WTC11 (cell line): ENCODE results near the gene ZDHHC11B. TPM values are rescaled to one million over a fixed set of nuclear protein-coding genes. Genes with fewer than 3 reads are reported as not detected.
"Not testable (repeated sequence)": the region's sequence is repeated elsewhere in the genome, so short reads cannot be mapped to it uniquely, and the experiment has no call there.

Source experiments
- ATAC-seq: fragments of 200-7000 bp; cut with Tn5 transposase; 2 replicates; pipeline ENCODE4 v1.10.0; 2021; ENCODE audit warnings: mild to moderate bottlenecking, moderate library complexity
- CTCF ChIA-PET: fragments of 300-600 bp; sonication (Branson Sonifier 250); formaldehyde crosslinking; loops from one replicate; lab custom pipeline; 2021; ENCODE audit warnings: antibody characterized with exemption; lab: Charles Lee
- POLR2A ChIA-PET: fragments of 350-600 bp; sonication (Branson Sonifier 250); formaldehyde crosslinking; loops from one replicate; lab custom pipeline; 2021; ENCODE audit warnings: antibody characterized with exemption; lab: Charles Lee
- DNase-seq: peaks from one replicate; pipeline ENCODE4 v3.0.0; 2021; ENCODE audit warnings: low spot score
- H3K27ac Mint-ChIP-seq: 2 replicates; pipeline ENCODE4 v1.8.0; 2021; ENCODE audit warnings: mixed read lengths
- H3K27me3 Mint-ChIP-seq: 2 replicates; pipeline ENCODE4 v1.8.0; 2021; ENCODE audit warnings: low read depth, mild to moderate bottlenecking, moderate library complexity, mixed read lengths
- H3K36me3 Mint-ChIP-seq: 2 replicates; pipeline ENCODE4 v1.8.0; 2021; ENCODE audit warnings: mixed read lengths
- H3K4me1 Mint-ChIP-seq: 2 replicates; pipeline ENCODE4 v1.8.0; 2022; ENCODE audit warnings: mixed read lengths
- H3K4me3 Mint-ChIP-seq: 2 replicates; pipeline ENCODE4 v1.8.0; 2021; ENCODE audit warnings: mild to moderate bottlenecking, moderate library complexity, mixed read lengths
- H3K9me3 Mint-ChIP-seq: 2 replicates; pipeline ENCODE4 v1.8.0; 2021; ENCODE audit warnings: mixed read lengths
- ATF1 ChIP-seq: sonication (generic); formaldehyde crosslinking; IDR thresholded peaks from 2 replicates; pipeline ENCODE4 v1.8.1; 2023; ENCODE audit warnings: mild to moderate bottlenecking, moderate library complexity, missing genetic modification reagents
- E2F1 ChIP-seq: sonication (generic); formaldehyde crosslinking; IDR thresholded peaks from 2 replicates; pipeline ENCODE4 v1.8.0; 2022; ENCODE audit warnings: mild to moderate bottlenecking, missing genetic modification reagents
- E2F4 ChIP-seq: sonication (generic); formaldehyde crosslinking; IDR thresholded peaks from 2 replicates; pipeline ENCODE4 v1.8.1; 2022; ENCODE audit warnings: low read depth, mild to moderate bottlenecking, moderate library complexity, missing genetic modification reagents, borderline replicate concordance
- ELF4 ChIP-seq: sonication (generic); formaldehyde crosslinking; IDR thresholded peaks from 2 replicates; pipeline ENCODE4 v1.8.1; 2022; ENCODE audit warnings: low read depth, mild to moderate bottlenecking, moderate library complexity, missing genetic modification reagents
- HMGA2 ChIP-seq: fragments of 250-450 bp; sonication (Bioruptor Pico); IDR thresholded peaks from 2 replicates; pipeline ENCODE4 v1.4.0; 2021; ENCODE audit warnings: mild to moderate bottlenecking, moderate library complexity
- IRF2 ChIP-seq: sonication (generic); formaldehyde crosslinking; IDR thresholded peaks from 2 replicates; pipeline ENCODE4 v1.8.0; 2022; ENCODE audit warnings: low read depth, missing genetic modification reagents, borderline replicate concordance
- NR2C2 ChIP-seq: sonication (generic); formaldehyde crosslinking; IDR thresholded peaks from 2 replicates; pipeline ENCODE4 v1.8.0; 2022; ENCODE audit warnings: mild to moderate bottlenecking, missing genetic modification reagents
- NR3C1 ChIP-seq: sonication (generic); formaldehyde crosslinking; conservative IDR thresholded peaks from 2 replicates; pipeline ENCODE4 v1.8.1; 2023; ENCODE audit warnings: low read depth, mild to moderate bottlenecking, missing genetic modification reagents
- OVOL2 ChIP-seq: fragments of 250-450 bp; sonication (Bioruptor Pico); IDR thresholded peaks from 2 replicates; pipeline ENCODE4 v1.9.0; 2021; ENCODE audit warnings: mild to moderate bottlenecking, borderline replicate concordance
- RORB ChIP-seq: fragments of 250-450 bp; sonication (Bioruptor Pico); IDR thresholded peaks from 2 replicates; pipeline ENCODE4 v1.9.0; 2021; ENCODE audit warnings: mild to moderate bottlenecking
- SMAD3 ChIP-seq: sonication (generic); formaldehyde crosslinking; IDR thresholded peaks from 2 replicates; pipeline ENCODE4 v1.8.0; 2022; ENCODE audit warnings: missing genetic modification reagents, mild to moderate bottlenecking, borderline replicate concordance
- TCF7 ChIP-seq: sonication (generic); formaldehyde crosslinking; IDR thresholded peaks from 2 replicates; pipeline ENCODE4 v1.8.0; 2022; ENCODE audit warnings: mild to moderate bottlenecking, low read depth, missing genetic modification reagents, moderate library complexity
- TEAD4 ChIP-seq: sonication (generic); formaldehyde crosslinking; IDR thresholded peaks from 2 replicates; pipeline ENCODE4 v1.8.0; 2022; ENCODE audit warnings: mild to moderate bottlenecking, missing genetic modification reagents
- TP53 ChIP-seq: sonication (generic); formaldehyde crosslinking; IDR thresholded peaks from 2 replicates; pipeline ENCODE4 v1.8.1; 2023; ENCODE audit warnings: mild to moderate bottlenecking, missing genetic modification reagents
- ZNF121 ChIP-seq: sonication (generic); formaldehyde crosslinking; IDR thresholded peaks from 2 replicates; pipeline ENCODE4 v1.8.0; 2023; ENCODE audit warnings: missing genetic modification reagents
- ZNF512 ChIP-seq: sonication (generic); formaldehyde crosslinking; IDR thresholded peaks from 2 replicates; pipeline ENCODE4 v1.8.1; 2022; ENCODE audit warnings: missing genetic modification reagents, borderline replicate concordance
- total RNA-seq: library from RNA; stranded (reverse); gene quantifications from 3 replicates; pipeline ENCODE4 v1.2.3, GENCODE V29; 2021
- TF ChIP-seq, protein P1 (sequence below): fragments of 250-450 bp; sonication (Bioruptor Pico); IDR thresholded peaks from 2 replicates; pipeline ENCODE4 v1.9.0; 2021; ENCODE audit warnings: mild to moderate bottlenecking
- TF ChIP-seq, protein P2 (sequence below): sonication (generic); formaldehyde crosslinking; IDR thresholded peaks from 2 replicates; pipeline ENCODE4 v1.8.1; 2023; ENCODE audit warnings: mild to moderate bottlenecking, missing genetic modification reagents, borderline replicate concordance
- TF ChIP-seq, protein P3 (sequence below): sonication (generic); formaldehyde crosslinking; conservative IDR thresholded peaks from 2 replicates; pipeline ENCODE4 v1.8.1; 2022; ENCODE audit warnings: mild to moderate bottlenecking, missing genetic modification reagents
- TF ChIP-seq, protein P4 (sequence below): sonication (generic); formaldehyde crosslinking; IDR thresholded peaks from 2 replicates; pipeline ENCODE4 v1.8.0; 2023; ENCODE audit warnings: missing genetic modification reagents

ZDHHC11B gene
- total RNA-seq, 1 experiment from 2014 or later, result 2.3 TPM

DNA sequence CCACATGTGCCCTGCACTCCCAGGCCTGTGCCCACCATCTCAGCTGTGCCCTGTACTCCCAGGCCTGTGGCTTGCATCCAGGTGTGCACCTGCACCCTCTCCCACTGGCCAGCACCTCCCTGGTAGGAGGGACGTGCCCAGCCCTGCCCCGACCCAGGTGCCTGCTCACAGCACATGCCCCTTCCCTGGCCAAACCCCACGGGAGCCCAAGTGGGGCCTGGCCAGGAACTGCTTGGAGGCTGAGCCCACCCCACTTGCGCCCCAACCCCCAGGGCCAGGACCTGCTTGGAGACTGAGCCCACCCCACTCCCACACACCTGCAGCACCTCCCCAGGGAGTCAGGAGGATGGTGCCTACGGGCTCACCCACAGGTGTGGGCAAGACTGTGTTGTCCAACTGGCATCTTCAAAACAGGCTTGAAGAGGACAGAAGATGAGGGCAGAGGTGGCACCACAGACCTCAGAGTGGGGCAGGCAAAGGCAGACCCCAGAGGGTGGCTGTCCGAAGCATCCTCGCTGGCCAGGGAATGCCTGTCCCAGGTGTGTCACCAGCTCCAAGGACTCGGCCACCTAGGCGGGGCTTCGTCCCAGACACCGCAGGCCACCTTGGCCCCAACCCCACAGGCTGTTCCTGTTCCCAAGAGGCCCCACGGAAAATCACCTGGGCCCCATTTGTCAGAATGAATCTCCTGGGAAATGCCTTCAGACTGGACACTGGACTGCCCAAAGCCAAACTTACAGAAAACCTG, 10.8 kb downstream of the ZDHHC11B start:
- Mint-ChIP-seq H3K4me1 (0 out of 2 replicates have a peak, but pooled peaks cover 2% of the 10 kb centered on the region), H3K9me3 (peaks cover 5% of the 10 kb centered on the region), H3K27me3 (peaks cover 4% of the 10 kb centered on the region), H3K4me3 (no peak overlapping the region), H3K36me3 (no peaks in the 10 kb centered on the region), H3K27ac (no peak overlapping the region)
- POLR2A ChIA-PET, result no interaction called here
- ATAC-seq (no peak), DNase-seq (no peak)
- CTCF ChIA-PET, result interaction anchor here (1.4 kb wide), 1 partner anchor 16 kb away, joined by 3 read pairs; no protein-coding TSS in a partner anchor
- TF ChIP-seq E2F4 (CRISPR knock-in tag) (no peak), ATF1 (no peak), TCF7 (CRISPR knock-in tag) (no peak), OVOL2 (CRISPR knock-in tag) (no peak), E2F1 (CRISPR knock-in tag) (no peak), NR2C2 (CRISPR knock-in tag) (no peak), HMGA2 (no peak), RORB (CRISPR knock-in tag) (no peak), IRF2 (CRISPR knock-in tag) (no peak), NR3C1 (CRISPR knock-in tag) (no peak), TEAD4 (CRISPR knock-in tag) (no peak), SMAD3 (CRISPR knock-in tag) (no peak), TP53 (CRISPR knock-in tag) (no peak), ELF4 (CRISPR knock-in tag) (no peak), ZNF512 (CRISPR knock-in tag) (no peak), ZNF121 (CRISPR knock-in tag) (no peak)
- TF ChIP-seq, protein P1, sequence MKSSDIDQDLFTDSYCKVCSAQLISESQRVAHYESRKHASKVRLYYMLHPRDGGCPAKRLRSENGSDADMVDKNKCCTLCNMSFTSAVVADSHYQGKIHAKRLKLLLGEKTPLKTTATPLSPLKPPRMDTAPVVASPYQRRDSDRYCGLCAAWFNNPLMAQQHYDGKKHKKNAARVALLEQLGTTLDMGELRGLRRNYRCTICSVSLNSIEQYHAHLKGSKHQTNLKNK (CRISPR knock-in tag), result no peak
- TF ChIP-seq, protein P2, sequence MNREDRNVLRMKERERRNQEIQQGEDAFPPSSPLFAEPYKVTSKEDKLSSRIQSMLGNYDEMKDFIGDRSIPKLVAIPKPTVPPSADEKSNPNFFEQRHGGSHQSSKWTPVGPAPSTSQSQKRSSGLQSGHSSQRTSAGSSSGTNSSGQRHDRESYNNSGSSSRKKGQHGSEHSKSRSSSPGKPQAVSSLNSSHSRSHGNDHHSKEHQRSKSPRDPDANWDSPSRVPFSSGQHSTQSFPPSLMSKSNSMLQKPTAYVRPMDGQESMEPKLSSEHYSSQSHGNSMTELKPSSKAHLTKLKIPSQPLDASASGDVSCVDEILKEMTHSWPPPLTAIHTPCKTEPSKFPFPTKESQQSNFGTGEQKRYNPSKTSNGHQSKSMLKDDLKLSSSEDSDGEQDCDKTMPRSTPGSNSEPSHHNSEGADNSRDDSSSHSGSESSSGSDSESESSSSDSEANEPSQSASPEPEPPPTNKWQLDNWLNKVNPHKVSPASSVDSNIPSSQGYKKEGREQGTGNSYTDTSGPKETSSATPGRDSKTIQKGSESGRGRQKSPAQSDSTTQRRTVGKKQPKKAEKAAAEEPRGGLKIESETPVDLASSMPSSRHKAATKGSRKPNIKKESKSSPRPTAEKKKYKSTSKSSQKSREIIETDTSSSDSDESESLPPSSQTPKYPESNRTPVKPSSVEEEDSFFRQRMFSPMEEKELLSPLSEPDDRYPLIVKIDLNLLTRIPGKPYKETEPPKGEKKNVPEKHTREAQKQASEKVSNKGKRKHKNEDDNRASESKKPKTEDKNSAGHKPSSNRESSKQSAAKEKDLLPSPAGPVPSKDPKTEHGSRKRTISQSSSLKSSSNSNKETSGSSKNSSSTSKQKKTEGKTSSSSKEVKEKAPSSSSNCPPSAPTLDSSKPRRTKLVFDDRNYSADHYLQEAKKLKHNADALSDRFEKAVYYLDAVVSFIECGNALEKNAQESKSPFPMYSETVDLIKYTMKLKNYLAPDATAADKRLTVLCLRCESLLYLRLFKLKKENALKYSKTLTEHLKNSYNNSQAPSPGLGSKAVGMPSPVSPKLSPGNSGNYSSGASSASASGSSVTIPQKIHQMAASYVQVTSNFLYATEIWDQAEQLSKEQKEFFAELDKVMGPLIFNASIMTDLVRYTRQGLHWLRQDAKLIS (CRISPR knock-in tag), result no peak
- TF ChIP-seq, protein P3, sequence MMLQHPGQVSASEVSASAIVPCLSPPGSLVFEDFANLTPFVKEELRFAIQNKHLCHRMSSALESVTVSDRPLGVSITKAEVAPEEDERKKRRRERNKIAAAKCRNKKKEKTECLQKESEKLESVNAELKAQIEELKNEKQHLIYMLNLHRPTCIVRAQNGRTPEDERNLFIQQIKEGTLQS (CRISPR knock-in tag), result no peak
- TF ChIP-seq, protein P4, sequence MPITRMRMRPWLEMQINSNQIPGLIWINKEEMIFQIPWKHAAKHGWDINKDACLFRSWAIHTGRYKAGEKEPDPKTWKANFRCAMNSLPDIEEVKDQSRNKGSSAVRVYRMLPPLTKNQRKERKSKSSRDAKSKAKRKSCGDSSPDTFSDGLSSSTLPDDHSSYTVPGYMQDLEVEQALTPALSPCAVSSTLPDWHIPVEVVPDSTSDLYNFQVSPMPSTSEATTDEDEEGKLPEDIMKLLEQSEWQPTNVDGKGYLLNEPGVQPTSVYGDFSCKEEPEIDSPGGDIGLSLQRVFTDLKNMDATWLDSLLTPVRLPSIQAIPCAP (CRISPR knock-in tag), result no peak

GRCh38 chr5:772931-773330, 11.6 kb downstream of the ZDHHC11B start:
- ATAC-seq, POLR2A ChIA-PET, H3K27ac Mint-ChIP-seq, H3K4me3 Mint-ChIP-seq, H3K9me3 Mint-ChIP-seq, H3K27me3 Mint-ChIP-seq, H3K4me1 Mint-ChIP-seq, H3K36me3 Mint-ChIP-seq, CTCF ChIA-PET, DNase-seq: not testable (repeated sequence)

- CTCF ChIA-PET, ATAC-seq, H3K4me1 Mint-ChIP-seq, H3K36me3 Mint-ChIP-seq, DNase-seq, POLR2A ChIA-PET, H3K9me3 Mint-ChIP-seq, H3K4me3 Mint-ChIP-seq, H3K27me3 Mint-ChIP-seq, H3K27ac Mint-ChIP-seq: not testable (repeated sequence)
Measured at GRCh38 chr5:772547-772890, 12.0 kb downstream of the ZDHHC11B start.
